Globus pallidus (tissue), 1 donor: ENCODE measurements around the gene RPS4Y1.

Source experiments
- DNase-seq: peaks from one replicate; pipeline ENCODE4 v3.0.0-alpha.2; 2015; ENCODE audit warnings: low spot score

The RPS4Y1 gene

DNA sequence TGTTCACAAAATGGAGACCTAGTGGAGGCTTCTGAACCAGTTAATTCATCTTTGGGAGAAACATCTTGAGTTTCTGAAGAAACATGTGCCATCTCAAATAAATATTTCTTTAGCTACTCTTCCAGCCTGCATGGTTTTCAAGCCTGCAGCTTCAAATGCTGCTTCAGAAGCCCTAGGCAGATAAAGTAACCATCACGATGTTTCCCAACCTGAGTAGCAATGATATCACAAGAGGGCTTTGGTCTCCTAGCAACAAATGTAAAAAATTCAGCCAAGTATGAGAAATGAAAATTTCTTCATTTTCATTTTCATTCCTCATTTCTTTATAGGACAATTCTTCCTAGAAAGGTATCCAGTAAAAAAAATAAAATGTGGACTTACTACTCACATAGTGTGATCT is 42.2 kb downstream of the RPS4Y1 start:
- DNase-seq, result no peak

GRCh38 chrY:2885880-2886279 is 44.5 kb downstream of the RPS4Y1 start:
- no peak for DNase-seq

- DNase-seq, result no peak
These were observed 46.0 kb downstream of the RPS4Y1 start for GRCh38 chrY:2887386-2887785.

DNA sequence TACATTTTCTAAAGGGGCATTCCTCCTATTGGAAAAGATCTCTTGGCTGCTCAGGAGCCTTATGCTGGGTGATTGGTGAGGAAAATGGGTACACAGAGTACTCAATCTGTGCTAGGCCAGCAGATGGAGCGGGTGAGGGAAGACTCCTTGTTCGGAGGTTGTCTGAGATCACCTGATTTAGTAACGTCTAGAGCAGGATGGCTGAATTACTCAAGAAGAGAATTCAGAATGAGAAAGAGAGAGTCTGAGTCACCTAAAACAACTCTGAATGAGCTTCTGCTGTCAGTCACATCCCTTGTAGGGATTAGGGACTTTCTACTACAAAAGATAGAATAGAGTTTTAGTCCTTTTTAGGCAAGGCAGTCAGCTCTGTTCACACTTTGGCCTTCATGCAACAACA is 46.6 kb downstream of the RPS4Y1 start:
- DNase-seq, result no peak

DNA sequence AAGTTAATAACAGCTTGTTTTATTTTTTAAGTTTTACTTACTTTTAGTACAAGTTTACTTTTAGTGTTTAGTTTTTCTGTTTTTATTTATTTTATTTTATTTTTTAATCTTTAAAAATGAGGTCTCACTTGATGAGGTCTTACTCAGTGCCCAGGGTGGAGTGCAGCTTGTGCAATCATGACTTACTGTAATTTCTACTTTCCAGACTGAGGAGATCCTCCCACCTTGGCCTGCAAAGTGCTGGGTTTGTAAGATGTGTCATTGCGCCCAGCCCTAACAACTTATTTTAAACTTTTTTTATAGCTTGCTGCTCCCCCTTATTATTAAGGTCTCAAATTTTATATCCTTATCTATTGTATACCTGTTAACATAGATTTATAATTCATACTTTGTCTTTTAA is 52.1 kb downstream of the RPS4Y1 start:
- no peak for DNase-seq

- no peak for DNase-seq
These were observed 54.6 kb downstream of the RPS4Y1 start for GRCh38 chrY:2896050-2896449.

DNA sequence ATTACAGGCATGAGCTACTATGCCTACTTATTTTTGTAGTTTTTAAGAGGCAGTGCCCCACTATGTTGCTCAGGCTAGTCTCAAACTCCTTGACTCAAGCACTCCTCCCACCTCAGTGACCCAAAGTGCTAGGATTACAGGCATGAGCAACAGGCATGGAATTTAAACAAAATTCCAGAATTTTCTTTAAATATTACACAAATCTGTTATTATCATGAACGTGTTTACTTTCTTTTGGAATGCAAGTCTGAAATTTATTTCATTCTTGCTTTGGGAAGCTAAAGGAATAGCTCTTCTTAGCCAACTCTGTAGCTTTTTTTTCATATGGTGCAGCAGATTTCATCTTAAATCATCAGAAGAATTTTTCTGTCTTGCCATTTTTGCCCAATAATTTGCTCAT is 66.0 kb downstream of the RPS4Y1 start:
- no peak for DNase-seq

GRCh38 chrY:2913066-2913815 is 71.8 kb downstream of the RPS4Y1 start:
- DNase-seq, result no peak
